B cell (primary cell): ENCODE data around the gene IL26. TPM values are rescaled to one million over a fixed set of nuclear protein-coding genes. Genes with fewer than 3 reads are reported as not detected.

ENCODE experiments used
- ATAC-seq: fragments of 200-7000 bp; cut with Tn5 transposase; one replicate; pipeline ENCODE4 v1.10.0; 2021; ENCODE audit warnings: low read depth, mild to moderate bottlenecking, moderate number of reproducible peaks, moderate library complexity
- CTCF ChIA-PET: fragments of 350-600 bp; sonication (Branson Sonifier 250); formaldehyde crosslinking; loops from one replicate; lab custom pipeline; 2021; ENCODE audit warnings: antibody characterized with exemption, inconsistent platforms; lab: Charles Lee
- POLR2A ChIA-PET: fragments of 350-600 bp; sonication (Branson Sonifier 250); formaldehyde crosslinking; loops from one replicate; lab custom pipeline; 2021; ENCODE audit warnings: antibody characterized with exemption; lab: Charles Lee
- DNase-seq: peaks from one replicate; pipeline ENCODE4 v3.0.0; 2013
- H2AFZ ChIP-seq: 2 replicates; pipeline ENCODE4 v1.6.1; 2012; ENCODE audit warnings: mild to moderate bottlenecking, low read depth, low read length; ENCODE audit not compliant: insufficient read depth, poor library complexity, severe bottlenecking
- H3K27ac ChIP-seq, 2 donors: 1 replicate in 1 of 2; 2 replicates in 1 of 2; pipeline ENCODE4 v1.5.1; 2012 to 2013; ENCODE audit warnings: low read length in 2 of 2, mild to moderate bottlenecking in 2 of 2, moderate library complexity in 1 of 2
- H3K27me3 ChIP-seq, 4 experiments: fragments of 200-600 bp in 1 of 4; sonication (generic) in 1 of 4; replicated peaks in 1 of 4; 1 replicate in 2 of 4; 2 replicates in 2 of 4; pipeline versions ENCODE4 v1.6.1 to v1.7.0; 2013 to 2016; ENCODE audit warnings: low read length in 3 of 4, mild to moderate bottlenecking in 2 of 4, mixed read lengths in 1 of 4, moderate library complexity in 1 of 4; ENCODE audit not compliant: insufficient read depth in 4 of 4, control insufficient read depth in 3 of 4; ENCODE audit errors: control extremely low read depth in 1 of 4
- H3K36me3 ChIP-seq, 2 experiments: replicated peaks in 1 of 2; 1 replicate in 1 of 2; 2 replicates in 1 of 2; pipeline versions ENCODE4 v1.6.1 to v1.7.1; 2013; ENCODE audit warnings: low read length in 1 of 2; ENCODE audit not compliant: insufficient read depth in 2 of 2, control insufficient read depth in 1 of 2; ENCODE audit errors: control extremely low read depth in 1 of 2, extremely low read depth in 1 of 2
- H3K4me1 ChIP-seq, 2 donors: fragments of 200-600 bp in 1 of 2; sonication (generic) in 1 of 2; 1 replicate in 1 of 2; 2 replicates in 1 of 2; pipeline versions ENCODE4 v1.5.1 to v1.6.1; 2013 to 2017; ENCODE audit warnings: low read length in 2 of 2; ENCODE audit not compliant: control insufficient read depth in 2 of 2, insufficient read depth in 2 of 2
- H3K4me2 ChIP-seq: replicated peaks from 2 replicates; pipeline ENCODE3; 2012; ENCODE audit warnings: mild to moderate bottlenecking, low read depth, low read length; ENCODE audit not compliant: poor library complexity, severe bottlenecking
- H3K4me3 ChIP-seq, 5 experiments: fragments of 200-600 bp in 1 of 5; sonication (generic) in 1 of 5; 1 replicate in 3 of 5; 2 replicates in 2 of 5; pipeline versions ENCODE4 v1.5.1 to v1.7.0; 2011 to 2016; ENCODE audit warnings: low read length in 4 of 5, mild to moderate bottlenecking in 4 of 5, low read depth in 2 of 5, control low read depth in 1 of 5, moderate library complexity in 1 of 5; ENCODE audit not compliant: insufficient read depth in 1 of 5; ENCODE audit errors: control extremely low read depth in 1 of 5, extremely low read depth in 1 of 5
- H3K79me2 ChIP-seq: fragments of 200-600 bp; sonication (generic); one replicate; pipeline ENCODE4 v1.6.0; 2016; ENCODE audit warnings: low read length; ENCODE audit not compliant: control insufficient read depth, insufficient read depth
- H3K9ac ChIP-seq: fragments of 200-600 bp; sonication (generic); 2 replicates; pipeline ENCODE4 v1.6.1; 2017; ENCODE audit warnings: mild to moderate bottlenecking, low read length, moderate library complexity
- H3K9me3 ChIP-seq, 3 donors: one replicate each; pipeline versions ENCODE4 v1.6.1 to v1.7.1; 2013; ENCODE audit warnings: low read length in 2 of 3; ENCODE audit not compliant: control insufficient read depth in 2 of 3, insufficient read depth in 1 of 3; ENCODE audit errors: control extremely low read depth in 1 of 3
- H4K20me1 ChIP-seq: 2 replicates; pipeline ENCODE4 v1.6.0; 2012; ENCODE audit warnings: mild to moderate bottlenecking, low read length; ENCODE audit not compliant: insufficient read depth, control insufficient read depth, poor library complexity, severe bottlenecking
- H3K27ac Mint-ChIP-seq: one replicate; pipeline ENCODE4 v1.8.0; 2021; ENCODE audit warnings: mixed read lengths
- H3K27me3 Mint-ChIP-seq: one replicate; pipeline ENCODE4 v1.8.0; 2021; ENCODE audit warnings: mixed read lengths
- H3K4me1 Mint-ChIP-seq: one replicate; pipeline ENCODE4 v1.8.0; 2021; ENCODE audit warnings: mixed read lengths
- H3K4me3 Mint-ChIP-seq: one replicate; pipeline ENCODE4 v1.8.0; 2021; ENCODE audit warnings: mixed read lengths
- H3K9me3 Mint-ChIP-seq: one replicate; pipeline ENCODE4 v1.8.0; 2022; ENCODE audit warnings: mixed read lengths; ENCODE audit not compliant: insufficient read depth
- EZH2 ChIP-seq: IDR thresholded peaks from 2 replicates; pipeline ENCODE4 v1.6.1; 2012; ENCODE audit warnings: borderline replicate concordance, low read depth, mild to moderate bottlenecking, moderate library complexity, low read length; ENCODE audit not compliant: insufficient read depth, poor library complexity, severe bottlenecking
- WGBS: methylation state at CpG from one replicate; pipeline ENCODE4 v1.1.5; 2013; ENCODE audit warnings: missing lambda C conversion rate; ENCODE audit not compliant: insufficient coverage; 5-methylcytosine and 5-hydroxymethylcytosine counted together
- intact Hi-C: fragments of 100-400 bp; cut with micrococcal nuclease; formaldehyde crosslinking; loops from one replicate; pipeline ENCODE4 v1.10.0; 2022
- polyA plus RNA-seq: library from polyadenylated mRNA; depleted of rRNA; stranded (reverse); fragments of >200 nt; gene quantifications from 2 replicates; pipeline ENCODE4 v1.2.3, GENCODE V29; 2012
- total RNA-seq, 2 donors: library from RNA; stranded (reverse); fragments of 120-200 nt in 1 of 2; gene quantifications; 1 replicate in 1 of 2; 2 replicates in 1 of 2; pipeline versions ENCODE4 v1.2.3 to v1.2.4, GENCODE V29; 2013 to 2022
- TF ChIP-seq, protein P1 (sequence below): fragments of 200-600 bp; IDR thresholded peaks from one replicate; pipeline ENCODE4 v1.8.0; 2022; ENCODE audit warnings: antibody characterized with exemption, mild to moderate bottlenecking

IL26 gene
- total and polyA plus RNA-seq, 2 donors (not counting 1 experiment from before 2014, with no cell fraction given) = not detected

DNA sequence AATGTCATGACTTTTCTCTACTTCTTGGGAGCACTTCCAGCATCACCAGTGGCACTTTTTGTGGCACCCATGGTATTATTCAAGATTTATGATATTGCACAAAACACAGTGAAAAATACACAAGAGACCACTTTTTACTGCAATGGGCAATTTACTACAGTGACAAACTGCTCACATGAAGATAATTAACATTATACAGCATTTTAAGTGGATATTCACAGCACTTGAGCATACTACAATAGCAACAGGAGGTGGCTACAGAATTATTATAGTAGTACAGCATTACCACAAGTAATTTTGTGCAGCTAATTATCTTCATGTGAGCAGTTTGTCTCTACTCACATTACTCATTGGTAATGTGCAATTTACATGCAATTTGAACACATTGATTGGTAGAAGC, 18.3 kb downstream of the IL26 start:
- intact Hi-C loops = no loop called here
- ChIA-PET CTCF (interaction anchor here (2.2 kb wide), 1 partner anchor 16 kb away, joined by 7 read pairs; no protein-coding TSS in a partner anchor), POLR2A (no interaction called here)

DNA sequence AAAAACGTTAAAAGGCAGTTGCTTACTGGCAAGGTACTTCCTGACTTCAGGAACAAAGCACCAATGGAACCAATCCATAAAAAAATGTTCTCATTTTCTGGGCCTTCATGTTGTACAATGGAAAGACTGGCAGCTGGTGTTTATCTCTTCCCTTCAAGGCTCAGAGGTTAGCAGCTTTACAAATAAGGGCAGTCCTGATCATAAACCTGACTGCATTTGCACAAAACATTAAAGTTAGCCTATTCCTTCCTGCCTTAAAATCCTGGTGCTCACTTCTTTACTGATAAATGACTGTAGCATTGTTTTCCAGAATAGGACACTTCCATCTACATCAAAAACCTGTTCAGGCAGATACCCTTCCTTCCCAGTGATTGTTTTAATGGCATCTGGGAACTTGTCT, 19.2 kb downstream of the IL26 start:
- Histone ChIP-seq H3K9ac (no peak overlapping the region), H3K27ac (no peak overlapping the region), H4K20me1 (no peaks in the 10 kb centered on the region), H3K4me3 (no peak overlapping the region), H3K9me3 (no peaks in the 10 kb centered on the region), H3K27me3 (no peaks in the 10 kb centered on the region), H2AFZ (no peak overlapping the region), H3K4me2 (no peak overlapping the region), H3K4me1 (no peaks in the 10 kb centered on the region), H3K79me2 (no peaks in the 10 kb centered on the region), H3K36me3 (no peaks in the 10 kb centered on the region)
- Mint-ChIP-seq H3K4me3 (no peak overlapping the region), H3K4me1 (no peaks in the 10 kb centered on the region), H3K27ac (no peak overlapping the region), H3K9me3 (no peaks in the 10 kb centered on the region), H3K27me3 (peaks cover 12% of the 10 kb centered on the region)
- ATAC-seq (no peak), DNase-seq (no peak)
- TF ChIP-seq EZH2 = no peak
- TF ChIP-seq, protein P1, sequence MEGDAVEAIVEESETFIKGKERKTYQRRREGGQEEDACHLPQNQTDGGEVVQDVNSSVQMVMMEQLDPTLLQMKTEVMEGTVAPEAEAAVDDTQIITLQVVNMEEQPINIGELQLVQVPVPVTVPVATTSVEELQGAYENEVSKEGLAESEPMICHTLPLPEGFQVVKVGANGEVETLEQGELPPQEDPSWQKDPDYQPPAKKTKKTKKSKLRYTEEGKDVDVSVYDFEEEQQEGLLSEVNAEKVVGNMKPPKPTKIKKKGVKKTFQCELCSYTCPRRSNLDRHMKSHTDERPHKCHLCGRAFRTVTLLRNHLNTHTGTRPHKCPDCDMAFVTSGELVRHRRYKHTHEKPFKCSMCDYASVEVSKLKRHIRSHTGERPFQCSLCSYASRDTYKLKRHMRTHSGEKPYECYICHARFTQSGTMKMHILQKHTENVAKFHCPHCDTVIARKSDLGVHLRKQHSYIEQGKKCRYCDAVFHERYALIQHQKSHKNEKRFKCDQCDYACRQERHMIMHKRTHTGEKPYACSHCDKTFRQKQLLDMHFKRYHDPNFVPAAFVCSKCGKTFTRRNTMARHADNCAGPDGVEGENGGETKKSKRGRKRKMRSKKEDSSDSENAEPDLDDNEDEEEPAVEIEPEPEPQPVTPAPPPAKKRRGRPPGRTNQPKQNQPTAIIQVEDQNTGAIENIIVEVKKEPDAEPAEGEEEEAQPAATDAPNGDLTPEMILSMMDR = no peak
- intact Hi-C loops = no loop called here
- CTCF ChIA-PET = interaction anchor here (0.5 to 2.2 kb wide), 2 partner anchors 17 to 22 kb away, joined by 3 to 7 read pairs; no protein-coding TSS in a partner anchor
- WGBS = no CpG with 5 or more reads among the region's 1 CpG
- POLR2A ChIA-PET = no interaction called here

More for the DNA sequence above, 18.3 kb downstream of the IL26 start:
- Histone ChIP-seq H3K27me3 (no peaks in the 10 kb centered on the region), H3K9ac (no peak overlapping the region), H2AFZ (no peak overlapping the region), H4K20me1 (no peaks in the 10 kb centered on the region), H3K27ac (no peak overlapping the region), H3K36me3 (no peaks in the 10 kb centered on the region), H3K4me3 (no peak overlapping the region), H3K4me1 (no peaks in the 10 kb centered on the region), H3K79me2 (no peaks in the 10 kb centered on the region), H3K9me3 (no peaks in the 10 kb centered on the region), H3K4me2 (no peak overlapping the region)
- Mint-ChIP-seq H3K4me3 (no peak overlapping the region), H3K9me3 (no peaks in the 10 kb centered on the region), H3K27me3 (peaks cover 12% of the 10 kb centered on the region), H3K4me1 (no peaks in the 10 kb centered on the region), H3K27ac (no peak overlapping the region)
- no peak for ATAC-seq
- no peak for TF ChIP-seq EZH2
- TF ChIP-seq, protein P1 = no peak
- no peak for DNase-seq
